Suppressor macrophage treated with lipopolysaccharide for 4 hours (primary cell): ENCODE data around the gene SAMSN1.
"Not testable (repeated sequence)": the region's sequence is repeated elsewhere in the genome, so short reads cannot be mapped to it uniquely, and the experiment has no call there.

Experiments
- DNase-seq: peaks from one replicate; pipeline ENCODE4 v3.0.0-alpha.2; 2020

The SAMSN1 gene

GRCh38 chr21:14562959-14563358, 16.8 kb upstream of the SAMSN1 start:
- no peak for DNase-seq

DNA sequence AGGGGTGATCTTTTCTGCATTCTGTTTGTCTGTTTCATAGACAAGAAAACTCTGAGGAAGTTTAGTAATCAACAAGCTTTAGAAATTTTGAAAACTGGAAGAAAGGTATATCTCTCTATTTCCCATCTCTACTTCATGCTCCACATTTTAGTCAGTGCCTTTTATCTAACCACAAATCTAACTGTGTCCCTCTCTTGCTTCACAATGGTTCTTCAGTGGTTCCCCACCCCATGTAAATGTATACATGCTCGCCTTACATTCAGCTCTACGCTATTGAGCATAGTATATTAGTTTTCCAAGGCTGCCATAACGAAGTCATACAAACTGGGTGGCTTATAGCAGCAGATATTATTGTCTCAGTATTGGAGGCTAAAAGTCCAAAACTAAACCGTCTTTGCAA, 14.4 kb upstream of the SAMSN1 start:
- no peak for DNase-seq

DNA sequence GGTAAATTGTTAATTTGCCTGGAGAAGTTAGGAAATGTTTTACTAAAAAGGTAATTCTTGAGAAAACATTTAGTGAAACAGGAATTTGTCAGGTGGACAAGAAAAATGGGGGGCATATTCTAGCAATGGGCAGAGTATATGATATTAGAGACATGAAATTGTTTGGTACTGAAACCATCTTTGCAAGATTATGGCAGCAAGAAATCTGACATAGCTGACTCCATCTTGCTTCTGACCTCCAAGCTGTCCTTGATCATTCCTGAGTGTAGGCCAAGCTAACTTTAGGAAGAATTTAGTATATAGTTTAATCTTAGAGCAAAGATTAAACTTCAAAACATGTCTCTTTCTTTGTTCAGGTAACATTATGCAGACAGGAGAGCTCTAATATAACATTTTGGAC, 14.0 kb upstream of the SAMSN1 start:
- DNase-seq = no peak

DNA sequence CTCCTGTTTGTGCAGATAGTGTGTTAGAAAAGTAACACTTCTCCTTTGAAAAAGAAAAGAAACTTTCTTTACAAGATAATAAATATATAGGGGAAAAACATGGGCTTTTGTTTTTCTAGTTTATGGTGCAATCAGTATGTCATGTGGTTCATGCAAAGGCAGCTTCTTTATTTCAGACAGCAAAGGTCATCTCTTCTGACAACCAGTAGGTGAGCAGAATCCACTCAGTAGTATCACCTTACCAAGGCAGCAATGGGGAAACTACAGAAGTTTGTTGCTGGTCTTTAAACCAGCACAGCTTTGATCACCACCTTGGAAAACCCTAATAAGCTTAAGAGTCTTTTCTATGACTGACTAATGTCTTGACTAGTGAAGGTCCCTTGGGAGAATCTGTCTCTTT, 13.0 kb upstream of the SAMSN1 start:
- DNase-seq = peak; percentile 47

DNA sequence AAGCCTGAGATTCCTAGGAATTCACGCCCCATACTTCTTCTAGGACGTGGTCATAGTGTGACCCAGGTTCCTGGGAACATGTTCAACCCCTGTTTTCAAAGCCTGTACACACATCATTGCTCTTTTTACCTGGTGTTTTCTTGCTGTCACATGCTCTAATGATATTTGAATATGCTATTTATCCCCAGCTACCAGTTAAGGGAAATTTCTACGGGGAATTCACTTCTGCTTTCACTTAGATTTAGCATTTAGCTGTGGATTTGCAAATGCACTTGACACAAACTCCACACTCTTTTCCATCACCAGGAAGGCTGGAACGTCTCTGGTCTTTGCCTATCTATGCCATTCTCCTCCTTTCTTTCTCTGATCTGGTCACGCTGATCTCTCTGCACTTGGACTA, 11.3 kb upstream of the SAMSN1 start:
- DNase-seq = peak; percentile 68

GRCh38 chr21:14554948-14555347, 8.8 kb upstream of the SAMSN1 start:
- DNase-seq = peak; percentile 35

- no peak for DNase-seq
These were observed 7.3 kb upstream of the SAMSN1 start for GRCh38 chr21:14553422-14553821.

DNA sequence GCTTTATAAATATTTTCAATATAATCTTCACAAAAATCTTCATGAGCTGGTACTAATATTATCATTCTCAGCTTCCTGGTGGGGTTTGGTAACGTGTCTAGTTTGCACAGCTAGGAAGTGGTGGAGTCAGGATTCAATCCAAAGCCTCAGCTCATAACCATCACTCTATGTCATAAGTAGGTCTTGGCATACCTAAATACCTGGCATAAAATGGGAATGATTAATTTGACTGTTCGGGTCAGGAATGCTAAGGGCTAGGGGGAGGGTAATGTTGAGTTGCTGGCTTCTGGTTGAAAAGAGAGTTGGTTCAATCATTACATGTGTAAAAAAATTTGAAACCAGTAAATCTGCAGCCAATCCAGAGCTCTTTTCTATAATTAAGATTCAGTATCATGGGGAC, 5.6 kb upstream of the SAMSN1 start:
- no peak for DNase-seq

DNA sequence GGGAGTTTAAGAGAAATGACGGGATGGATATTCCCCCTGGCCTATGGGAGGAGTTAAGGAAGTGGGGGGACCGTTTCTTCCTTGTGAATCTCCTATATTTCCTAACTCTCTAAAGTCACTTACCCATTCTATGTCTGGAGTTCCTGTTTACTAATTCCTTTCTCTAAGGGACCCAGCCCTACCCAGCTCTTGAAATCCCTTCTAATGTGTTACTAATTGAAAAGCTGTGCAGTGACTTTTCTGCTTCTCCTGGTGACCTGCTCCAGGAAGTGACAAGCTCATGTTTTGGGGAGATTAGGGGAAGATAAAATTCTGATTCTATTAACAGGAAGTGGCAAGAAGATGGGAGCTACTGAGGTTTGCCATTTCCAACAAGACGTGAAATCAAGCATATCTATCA, 4.0 kb upstream of the SAMSN1 start:
- DNase-seq = peak; percentile 84

GRCh38 chr21:14548779-14549178, 2.7 kb upstream of the SAMSN1 start:
- DNase-seq = peak; percentile 88

GRCh38 chr21:14547834-14548513, 1.9 kb upstream of the SAMSN1 start:
- DNase-seq = peak; percentile 51

- DNase-seq = not testable (repeated sequence)
These were observed 604 bp upstream of the SAMSN1 start for GRCh38 chr21:14546719-14547118.

GRCh38 chr21:14543983-14544382, 2.1 kb downstream of the SAMSN1 start:
- DNase-seq = no peak

GRCh38 chr21:14542638-14543037, 3.5 kb downstream of the SAMSN1 start:
- peak; percentile 48 for DNase-seq

GRCh38 chr21:14541841-14542490, 4.1 kb downstream of the SAMSN1 start:
- DNase-seq = peak; percentile 63

DNA sequence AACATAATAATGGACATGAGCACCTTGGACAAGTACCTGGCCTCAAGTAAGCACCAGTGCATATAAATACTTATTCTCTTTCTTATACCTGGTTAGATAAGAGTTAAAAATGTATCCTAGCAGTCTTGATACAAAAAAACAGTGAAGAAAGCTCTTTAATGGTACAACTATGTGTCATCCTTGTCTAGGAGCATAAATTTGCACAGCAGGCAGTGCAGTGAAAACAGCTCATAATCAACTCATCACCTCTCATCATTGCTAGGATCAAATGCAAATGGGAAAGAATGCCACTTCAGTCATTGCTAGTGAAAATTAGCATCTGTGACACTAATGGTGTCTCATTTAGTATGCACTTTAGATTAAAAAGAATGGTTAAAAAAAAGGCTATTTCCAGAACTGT, 7.6 kb downstream of the SAMSN1 start:
- no peak for DNase-seq

- DNase-seq = no peak
These were observed 9.2 kb downstream of the SAMSN1 start for GRCh38 chr21:14536929-14537328.

DNA sequence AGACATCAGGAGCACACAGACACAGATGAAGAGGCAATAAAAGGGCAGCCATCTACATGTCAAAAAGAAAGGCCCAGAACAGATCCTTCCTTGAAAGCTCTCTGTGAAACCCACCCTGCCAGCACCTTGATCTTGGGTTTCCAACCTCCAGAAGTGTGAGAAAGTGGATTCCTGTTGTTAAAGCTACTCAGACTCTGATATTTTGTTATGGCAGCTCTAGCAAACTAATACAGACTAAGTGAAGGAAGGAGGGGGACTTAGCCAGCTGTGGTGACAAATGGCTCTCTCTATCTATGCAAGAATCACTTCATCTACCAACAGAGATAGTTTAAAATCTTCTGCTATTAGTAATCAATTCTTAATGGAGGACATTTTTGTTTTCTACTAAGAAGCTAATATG, 10.4 kb downstream of the SAMSN1 start:
- no peak for DNase-seq

DNA sequence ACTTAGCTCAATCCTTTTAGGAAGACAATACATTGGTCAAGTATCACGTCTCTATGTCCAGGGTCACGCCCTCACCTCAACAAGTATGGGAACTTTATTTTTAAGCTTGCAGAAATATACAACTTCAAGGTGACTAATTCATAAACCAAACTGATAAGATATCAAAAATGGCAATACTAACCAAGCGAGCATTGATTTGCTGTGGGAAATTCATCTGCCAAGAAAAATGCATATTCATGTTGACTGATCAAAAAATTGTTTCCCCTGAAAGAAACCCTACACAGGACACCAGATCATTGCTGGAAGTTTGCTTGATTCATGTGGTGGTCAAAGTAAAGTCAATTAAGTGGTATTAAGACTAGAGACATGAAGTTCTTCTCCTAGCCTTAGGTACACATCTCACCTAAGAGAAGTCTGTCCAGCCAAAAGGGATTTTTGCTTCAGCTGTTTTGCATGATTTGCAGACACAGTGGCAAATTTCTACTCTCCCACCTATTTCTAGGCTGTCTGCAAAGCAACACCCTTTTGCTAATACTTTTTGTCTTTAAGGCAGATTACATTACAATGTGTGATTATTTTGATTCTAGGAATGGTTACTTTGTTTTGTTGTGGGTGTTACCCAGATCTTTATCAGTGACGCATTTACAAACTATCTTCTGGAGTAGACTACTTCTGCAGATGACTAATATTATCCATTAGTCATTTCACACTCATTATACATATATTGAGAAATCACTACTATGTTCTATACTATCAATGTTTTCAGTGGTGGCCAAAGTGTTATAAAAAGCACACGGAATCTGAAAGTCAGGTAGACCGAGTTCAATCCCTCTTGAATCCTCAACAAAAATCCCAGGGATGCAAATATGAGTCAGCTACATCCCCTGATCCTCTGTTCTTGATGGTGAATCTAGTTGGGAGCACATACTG, 12.4 kb downstream of the SAMSN1 start:
- DNase-seq = peak; percentile 86

GRCh38 chr21:14531757-14532316, 14.3 kb downstream of the SAMSN1 start:
- peak; percentile 40 for DNase-seq

- DNase-seq = peak; percentile 43
These were observed 15.5 kb downstream of the SAMSN1 start for GRCh38 chr21:14530592-14530991.

GRCh38 chr21:14528815-14529214, 17.3 kb downstream of the SAMSN1 start:
- DNase-seq = no peak
